Thymus (tissue), 11 donors: Measurements from ENCODE around the gene CLTCL1. TPM values are rescaled to one million over a fixed set of nuclear protein-coding genes. Genes with fewer than 3 reads are reported as not detected.
A peak's percentile ranks its signal among the peaks of the same experiment; 100 is the strongest.
"Not testable (repeated sequence)": the region's sequence is repeated elsewhere in the genome, so short reads cannot be mapped to it uniquely, and the experiment has no call there.

Experiments
- DNase-seq, 9 donors: peaks; one replicate each; pipeline ENCODE4 v3.0.0-alpha.2; 2013; ENCODE audit warnings: low spot score in 9 of 9, low read depth in 6 of 9, missing footprints in 1 of 9
- H3K27ac ChIP-seq, 2 donors: one replicate each; pipeline ENCODE4 v1.5.1; 2013; ENCODE audit warnings: control low read depth in 1 of 2, low read depth in 1 of 2, low read length in 1 of 2, mild to moderate bottlenecking in 1 of 2, moderate library complexity in 1 of 2
- H3K27me3 ChIP-seq, 2 donors: one replicate each; pipeline ENCODE4 v1.5.1; 2013; ENCODE audit warnings: low read length in 1 of 2; ENCODE audit not compliant: control insufficient read depth in 2 of 2, insufficient read depth in 1 of 2
- H3K36me3 ChIP-seq, 2 donors: one replicate each; pipeline ENCODE4 v1.5.1; 2013; ENCODE audit warnings: low read length in 1 of 2, mild to moderate bottlenecking in 1 of 2, moderate library complexity in 1 of 2; ENCODE audit not compliant: control insufficient read depth in 2 of 2, insufficient read depth in 2 of 2
- H3K4me1 ChIP-seq, 2 donors: one replicate each; pipeline ENCODE4 v1.5.1; 2013; ENCODE audit warnings: low read length in 2 of 2; ENCODE audit not compliant: control insufficient read depth in 2 of 2, insufficient read depth in 2 of 2
- H3K4me3 ChIP-seq, 2 donors: one replicate each; pipeline ENCODE4 v1.5.1; 2013; ENCODE audit warnings: low read length in 2 of 2, control low read depth in 1 of 2, mild to moderate bottlenecking in 1 of 2
- H3K9me3 ChIP-seq, 2 donors: one replicate each; pipeline ENCODE4 v1.5.1; 2013; ENCODE audit warnings: low read length in 1 of 2, mild to moderate bottlenecking in 1 of 2; ENCODE audit not compliant: control insufficient read depth in 2 of 2, insufficient read depth in 1 of 2
- WGBS: extraction: QIAGEN DNeasy Blood & Tissue Kit; methylation state at CpG from one replicate; pipeline ENCODE4 v1.1.7; 2013; 5-methylcytosine and 5-hydroxymethylcytosine counted together
- polyA plus RNA-seq: library from polyadenylated mRNA; stranded (reverse); fragments of 200-250 nt; gene quantifications from one replicate; pipeline ENCODE4 v1.2.3, GENCODE V29; 2013
- total RNA-seq: library from RNA; stranded (reverse); fragments of 120-200 nt; gene quantifications from one replicate; pipeline ENCODE4 v1.2.4, GENCODE V29; 2013
- donor health status: healthy.

The CLTCL1 gene
- total and polyA plus RNA-seq, 2 donors: 9.5 to 30.4 TPM

- not testable (repeated sequence) for H3K36me3 ChIP-seq, H3K9me3 ChIP-seq, H3K4me3 ChIP-seq, H3K27ac ChIP-seq, DNase-seq, H3K4me1 ChIP-seq
- 94% methylated on average over 9 of the region's 9 CpGs for WGBS
- H3K27me3 ChIP-seq: peaks cover 11 to 43% of the 10 kb centered on the region in 2 donors
These were observed 135.4 kb downstream of the CLTCL1 start for GRCh38 chr22:19156109-19156508.

- Histone ChIP-seq H3K4me3 (no peak overlapping the region), H3K27ac (no peak overlapping the region), H3K9me3 (peaks cover 5 to 15% of the 10 kb centered on the region in 2 donors), H3K27me3 (peaks cover 40 to 62% of the 10 kb centered on the region in 2 donors), H3K4me1 (peaks cover 0 to 8% of the 10 kb centered on the region in 2 donors), H3K36me3 (no peaks in the 10 kb centered on the region)
- whole genome bisulfite sequencing: 68% methylated on average over 11 of the region's 11 CpGs
- DNase-seq: no peak
These were observed 138.3 kb downstream of the CLTCL1 start for GRCh38 chr22:19152942-19153883.

GRCh38 chr22:19151329-19152191 lies 140.0 kb downstream of the CLTCL1 start:
- peaks cover 0 to 8% of the 10 kb centered on the region in 2 donors for H3K4me1 ChIP-seq
- no peak for DNase-seq
- H3K36me3 ChIP-seq: no peaks in the 10 kb centered on the region
- H3K9me3 ChIP-seq: peaks cover 5 to 15% of the 10 kb centered on the region in 2 donors
- WGBS: 61% methylated on average over 10 of the region's 10 CpGs
- H3K4me3 ChIP-seq: no peak overlapping the region
- H3K27ac ChIP-seq: no peak overlapping the region
- H3K27me3 ChIP-seq: peaks cover 53 to 76% of the 10 kb centered on the region in 2 donors

GRCh38 chr22:19150482-19151328 lies 140.8 kb downstream of the CLTCL1 start:
- H3K27me3 ChIP-seq: peaks cover 59 to 78% of the 10 kb centered on the region in 2 donors
- peaks cover 5 to 15% of the 10 kb centered on the region in 2 donors for H3K9me3 ChIP-seq
- DNase-seq: no peak
- no peaks in the 10 kb centered on the region for H3K36me3 ChIP-seq
- 13% methylated on average over 68 of the region's 68 CpGs for WGBS
- H3K27ac ChIP-seq: no peak overlapping the region
- no peak overlapping the region for H3K4me3 ChIP-seq
- peaks cover 0 to 8% of the 10 kb centered on the region in 2 donors for H3K4me1 ChIP-seq

- Histone ChIP-seq H3K27me3 (peaks cover 59 to 74% of the 10 kb centered on the region in 2 donors), H3K9me3 (peaks cover 5 to 15% of the 10 kb centered on the region in 2 donors), H3K36me3 (no peaks in the 10 kb centered on the region), H3K4me1 (peaks cover 0 to 8% of the 10 kb centered on the region in 2 donors), H3K4me3 (peak within 1 kb of the TSS in 1 of 2 donors; percentile 38), H3K27ac (no peak within 1 kb of the TSS)
- 4% methylated on average over 59 of the region's 59 CpGs for WGBS
- no peak for DNase-seq
These were observed 141.5 kb downstream of the CLTCL1 start, which contains the start of gene GSC2 for GRCh38 chr22:19149991-19150390. Gene GSC2 (minus strand): TSS chr22:19150292. CDS start chr22:19150283, 9 bp downstream.

GRCh38 chr22:19149047-19149883 lies 142.3 kb downstream of the CLTCL1 start:
- Histone ChIP-seq H3K4me3 (peak overlapping the region in 1 of 2 donors; percentile 38), H3K27ac (no peak overlapping the region), H3K36me3 (no peaks in the 10 kb centered on the region), H3K4me1 (peaks cover 0 to 8% of the 10 kb centered on the region in 2 donors), H3K27me3 (peaks cover 59 to 72% of the 10 kb centered on the region in 2 donors), H3K9me3 (peaks cover 5 to 15% of the 10 kb centered on the region in 2 donors)
- WGBS: 5% methylated on average over 92 of the region's 92 CpGs
- peak in 1 of 9 donors; percentile 39 for DNase-seq

GRCh38 chr22:19148417-19149046 lies 143.0 kb downstream of the CLTCL1 start:
- peaks cover 59 to 69% of the 10 kb centered on the region in 2 donors for H3K27me3 ChIP-seq
- H3K4me1 ChIP-seq: peaks cover 5 to 13% of the 10 kb centered on the region in 2 donors
- no peak overlapping the region for H3K4me3 ChIP-seq
- DNase-seq: no peak
- peaks cover 5 to 15% of the 10 kb centered on the region in 2 donors for H3K9me3 ChIP-seq
- no peak overlapping the region for H3K27ac ChIP-seq
- whole genome bisulfite sequencing: 46% methylated on average over 33 of the region's 33 CpGs
- H3K36me3 ChIP-seq: no peaks in the 10 kb centered on the region
